ENCODE results near the gene CDK13. TPM values are rescaled to one million over a fixed set of nuclear protein-coding genes. Genes with fewer than 3 reads are reported as not detected.

Gene CDK13
- total RNA-seq, 2 experiments from 2014 or later = 29.6 to 30.5 TPM

- ChIA-PET CTCF (interaction anchor here (0.6 to 5.5 kb wide), 5 partner anchors 55 to 371 kb away, joined by 3 to 46 read pairs (median 3); no protein-coding TSS in a partner anchor), POLR2A (interaction anchor here (0.7 to 1.0 kb wide), 2 partner anchors 27 kb away, joined by 3 read pairs; no protein-coding TSS in a partner anchor)
- peaks cover 49% of the 10 kb centered on the region for H3K4me1 Mint-ChIP-seq (ENCODE audit: low read depth)
Measured at GRCh38 chr7:39951226-39952194, 1.5 kb downstream of the CDK13 start.

GRCh38 chr7:39952374-39952773, 2.3 kb downstream of the CDK13 start:
- Mint-ChIP-seq H3K36me3 (peaks cover 19% of the 10 kb centered on the region), H3K27ac (peak overlapping the region; percentile 91), H3K27me3 (peaks cover 5% of the 10 kb centered on the region), H3K4me3 (peak overlapping the region; percentile 94), H3K9me3 (no peaks in the 10 kb centered on the region), H3K4me1 (ENCODE audit: low read depth) (peaks cover 55% of the 10 kb centered on the region)
- no peak for DNase-seq
- intact Hi-C loops (cut with micrococcal nuclease) = loop anchor here (2.0 kb wide), 3 partner anchors 26 to 62 kb away; no protein-coding TSS in a partner anchor
- ChIA-PET CTCF (interaction anchor here (1.0 to 5.5 kb wide), 3 partner anchors 56 to 99 kb away, joined by 3 to 46 read pairs (median 11); no protein-coding TSS in a partner anchor), POLR2A (no interaction called here)

More at GRCh38 chr7:39951226-39952194, 1.5 kb downstream of the CDK13 start:
- DNase-seq = peak; percentile 80
- H3K27me3 Mint-ChIP-seq = peaks cover 5% of the 10 kb centered on the region
- no peaks in the 10 kb centered on the region for H3K9me3 Mint-ChIP-seq
- H3K4me3 Mint-ChIP-seq = peak overlapping the region; percentile 94
- peaks cover 19% of the 10 kb centered on the region for H3K36me3 Mint-ChIP-seq
- peak overlapping the region; percentile 91 for H3K27ac Mint-ChIP-seq
- intact Hi-C loops (cut with micrococcal nuclease) = loop anchor here (1.0 to 2.0 kb wide), 6 partner anchors 27 to 385 kb away; partner anchors contain the start of gene YAE1

GRCh38 chr7:39952803-39953202, 2.7 kb downstream of the CDK13 start:
- CTCF ChIA-PET = interaction anchor here (2.7 to 5.5 kb wide), 2 partner anchors 56 to 99 kb away, joined by 11 to 46 read pairs; no protein-coding TSS in a partner anchor
- intact Hi-C loops (cut with micrococcal nuclease) = loop anchor here (2.0 kb wide), 3 partner anchors 26 to 62 kb away; no protein-coding TSS in a partner anchor
- Mint-ChIP-seq H3K27ac (peak overlapping the region; percentile 44), H3K36me3 (peaks cover 19% of the 10 kb centered on the region), H3K4me3 (peak overlapping the region; percentile 94), H3K4me1 (ENCODE audit: low read depth) (peaks cover 55% of the 10 kb centered on the region), H3K27me3 (peaks cover 5% of the 10 kb centered on the region), H3K9me3 (no peaks in the 10 kb centered on the region)
- no peak for DNase-seq
- POLR2A ChIA-PET = no interaction called here

DNA sequence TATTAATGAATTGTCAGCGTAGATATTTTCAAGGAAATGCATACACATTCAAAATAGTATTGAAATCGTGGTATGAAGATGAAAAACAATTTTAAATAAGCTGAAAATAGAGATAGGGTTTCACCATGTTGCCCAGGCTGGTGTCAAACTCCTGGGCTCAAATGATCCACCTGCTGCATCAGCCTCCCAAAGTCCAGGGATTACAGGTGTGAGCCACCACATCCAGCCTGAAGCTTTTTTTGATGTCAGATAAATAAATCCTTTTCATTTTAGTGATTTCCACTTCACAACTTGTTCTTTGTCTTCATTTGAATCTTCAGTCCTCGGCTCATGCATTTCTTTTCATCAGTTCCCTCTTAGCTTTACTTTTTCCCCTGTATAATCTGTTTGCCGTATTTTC, 4.6 kb downstream of the CDK13 start:
- POLR2A ChIA-PET = no interaction called here
- Mint-ChIP-seq H3K36me3 (peaks cover 14% of the 10 kb centered on the region), H3K27ac (no peak overlapping the region), H3K4me3 (no peak overlapping the region), H3K27me3 (no peaks in the 10 kb centered on the region), H3K4me1 (ENCODE audit: low read depth) (peaks cover 56% of the 10 kb centered on the region), H3K9me3 (no peaks in the 10 kb centered on the region)
- CTCF ChIA-PET = no interaction called here
- no peak for DNase-seq
- intact Hi-C loops (cut with micrococcal nuclease) = no loop called here

DNA sequence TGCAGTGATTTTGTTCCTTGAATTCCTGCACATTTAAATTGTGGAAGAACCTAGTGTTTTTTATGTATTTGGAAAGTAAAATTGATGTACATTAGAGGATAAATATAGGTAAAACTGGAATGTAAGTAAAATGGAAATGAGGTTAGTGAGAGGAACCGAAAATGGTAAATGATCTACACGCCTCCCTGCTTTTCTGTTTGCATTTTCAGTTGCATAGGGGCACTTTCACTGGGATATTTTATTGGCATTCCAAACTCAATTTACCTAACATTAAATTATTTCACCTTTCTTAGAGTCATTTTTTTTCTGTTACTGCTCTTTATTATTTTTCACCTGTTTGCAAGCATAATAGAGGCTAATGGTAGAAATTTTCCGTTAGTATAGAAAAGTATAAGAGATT, 8.0 kb downstream of the CDK13 start:
- Mint-ChIP-seq H3K4me3 (no peak overlapping the region), H3K27me3 (no peaks in the 10 kb centered on the region), H3K9me3 (peaks cover 3% of the 10 kb centered on the region), H3K4me1 (ENCODE audit: low read depth) (peaks cover 69% of the 10 kb centered on the region), H3K36me3 (peaks cover 16% of the 10 kb centered on the region), H3K27ac (no peak overlapping the region)
- intact Hi-C loops (cut with micrococcal nuclease) = no loop called here
- POLR2A ChIA-PET = interaction anchor here (0.6 kb wide), 1 partner anchor 177 kb away, joined by 3 read pairs; no protein-coding TSS in a partner anchor
- no peak for DNase-seq
- CTCF ChIA-PET = interaction anchor here (1.2 to 2.8 kb wide), 3 partner anchors 11 to 94 kb away, joined by 3 to 12 read pairs (median 3); no protein-coding TSS in a partner anchor

DNA sequence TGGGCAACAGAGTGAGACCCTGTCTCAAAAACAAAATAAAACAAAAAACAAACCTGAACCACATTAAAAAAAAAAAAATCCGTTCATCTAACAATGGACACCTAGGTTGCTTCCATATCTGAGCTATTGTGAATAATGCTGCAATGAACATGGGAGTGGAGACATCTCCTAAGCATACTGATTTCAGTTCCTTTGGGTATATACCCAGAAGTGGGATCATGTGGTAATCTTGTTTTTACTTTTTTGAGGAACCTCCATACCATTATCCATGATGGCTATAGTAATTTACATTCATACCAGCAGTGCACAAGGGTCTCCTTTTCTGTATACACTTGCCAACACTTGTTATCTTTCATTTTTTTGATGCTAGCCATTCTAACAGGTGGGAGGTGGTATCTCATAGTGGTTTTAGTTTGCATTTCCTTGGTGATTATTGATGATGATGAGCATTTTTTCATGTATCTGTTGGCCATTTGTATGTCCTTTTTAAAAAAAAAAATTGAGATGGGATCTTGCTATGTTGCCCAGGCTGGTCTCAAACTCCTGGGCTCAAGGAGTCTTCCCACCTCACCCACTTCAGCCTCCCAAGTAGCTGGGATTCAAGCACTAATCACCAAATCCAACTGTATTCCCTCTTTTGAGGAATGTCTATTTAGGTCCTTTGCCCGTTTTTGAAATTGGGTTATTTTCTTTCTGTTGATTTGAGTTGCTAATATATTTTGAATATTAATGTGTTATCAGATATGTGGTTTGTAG, 17.5 kb downstream of the CDK13 start:
- ChIA-PET CTCF (interaction anchor here (0.5 kb wide), 1 partner anchor 11 kb away, joined by 3 read pairs; no protein-coding TSS in a partner anchor), POLR2A (interaction anchor here (0.7 kb wide), 1 partner anchor 17 kb away, joined by 4 read pairs; the partner anchor contains the start of gene CDK13)
- H3K4me3 Mint-ChIP-seq = no peak overlapping the region
- intact Hi-C loops (cut with micrococcal nuclease) = no loop called here
- peaks cover 76% of the 10 kb centered on the region for H3K4me1 Mint-ChIP-seq (ENCODE audit: low read depth)
- H3K27ac Mint-ChIP-seq = no peak overlapping the region
- no peak for DNase-seq
- H3K9me3 Mint-ChIP-seq = no peaks in the 10 kb centered on the region
- H3K27me3 Mint-ChIP-seq = no peaks in the 10 kb centered on the region
- H3K36me3 Mint-ChIP-seq = peaks cover 5% of the 10 kb centered on the region

DNA sequence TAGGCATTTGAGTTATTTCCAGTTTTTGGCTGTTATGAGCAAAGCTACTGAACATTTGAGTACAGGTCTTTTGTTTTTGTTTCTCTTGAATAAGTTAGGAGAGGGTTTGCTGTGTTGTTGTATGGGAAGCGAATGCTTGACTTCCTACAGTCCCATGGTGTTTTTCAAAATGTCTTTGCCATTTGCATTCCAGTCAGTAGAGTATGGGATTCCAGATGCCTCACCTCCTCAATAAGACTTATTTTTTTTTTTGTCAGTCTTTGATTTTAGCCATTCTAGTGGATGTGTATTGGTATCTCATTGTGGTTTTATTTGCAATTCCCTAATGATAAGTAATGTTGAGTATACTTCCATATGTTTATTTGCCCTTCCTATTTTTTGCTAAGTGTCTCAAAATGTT, 19.4 kb downstream of the CDK13 start:
- H3K27me3 Mint-ChIP-seq = no peaks in the 10 kb centered on the region
- POLR2A ChIA-PET = no interaction called here
- peaks cover 4% of the 10 kb centered on the region for H3K36me3 Mint-ChIP-seq
- no peak for DNase-seq
- H3K4me1 Mint-ChIP-seq (ENCODE audit: low read depth) = peaks cover 75% of the 10 kb centered on the region
- H3K9me3 Mint-ChIP-seq = no peaks in the 10 kb centered on the region
- no peak overlapping the region for H3K4me3 Mint-ChIP-seq
- CTCF ChIA-PET = no interaction called here
- intact Hi-C loops (cut with micrococcal nuclease) = no loop called here
- no peak overlapping the region for H3K27ac Mint-ChIP-seq

DNA sequence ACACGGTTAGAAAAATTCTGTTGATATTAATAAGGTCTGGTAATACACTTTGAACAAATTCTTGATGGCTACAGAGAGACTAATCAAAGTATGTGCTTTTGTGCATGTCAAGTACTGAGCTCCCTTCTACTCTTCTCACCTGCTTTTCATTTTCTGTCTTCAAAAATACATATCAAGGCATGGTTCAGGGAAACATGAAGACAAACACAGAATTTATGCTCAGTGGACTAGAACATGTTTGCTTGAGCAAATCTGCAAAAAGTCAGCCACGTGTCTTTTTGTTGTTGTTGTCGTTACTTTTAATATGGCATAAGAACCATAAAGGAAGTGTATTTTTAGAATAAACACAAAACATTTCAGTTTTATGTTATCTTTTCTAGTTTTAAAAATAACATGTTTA, 21.9 kb downstream of the CDK13 start:
- CTCF ChIA-PET = interaction anchor here (1.1 kb wide), 1 partner anchor 14 kb away, joined by 3 read pairs; no protein-coding TSS in a partner anchor
- peaks cover 4% of the 10 kb centered on the region for H3K36me3 Mint-ChIP-seq

DNA sequence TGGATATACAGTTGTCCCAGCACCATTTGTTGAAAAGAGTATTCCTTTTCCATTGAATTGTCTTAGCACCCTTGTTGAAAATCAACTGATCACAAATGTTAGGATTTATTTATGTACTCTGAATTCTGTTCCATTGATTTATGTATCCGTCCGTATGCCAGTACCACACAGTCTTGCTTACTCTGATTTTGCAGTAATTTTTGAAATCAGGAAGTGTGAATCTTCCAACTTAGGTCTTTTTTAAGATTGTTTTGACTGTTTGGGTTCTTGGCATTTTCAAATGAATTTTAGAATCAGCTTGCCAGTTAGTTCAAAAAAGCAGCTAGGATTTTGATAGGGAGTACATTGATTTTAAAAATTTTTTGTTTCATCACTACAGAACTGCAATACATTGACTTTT, 23.7 kb downstream of the CDK13 start:
- H3K4me3 Mint-ChIP-seq = no peak overlapping the region
- no peak for DNase-seq
- POLR2A ChIA-PET = no interaction called here
- intact Hi-C loops (cut with micrococcal nuclease) = no loop called here
- CTCF ChIA-PET = no interaction called here
- H3K9me3 Mint-ChIP-seq = no peaks in the 10 kb centered on the region
- no peaks in the 10 kb centered on the region for H3K27me3 Mint-ChIP-seq
- peaks cover 2% of the 10 kb centered on the region for H3K36me3 Mint-ChIP-seq
- peaks cover 42% of the 10 kb centered on the region for H3K4me1 Mint-ChIP-seq (ENCODE audit: low read depth)
- H3K27ac Mint-ChIP-seq = no peak overlapping the region

More for the DNA sequence above, 21.9 kb downstream of the CDK13 start:
- Mint-ChIP-seq H3K9me3 (no peaks in the 10 kb centered on the region), H3K27ac (no peak overlapping the region), H3K4me3 (no peak overlapping the region), H3K27me3 (no peaks in the 10 kb centered on the region), H3K4me1 (ENCODE audit: low read depth) (peaks cover 60% of the 10 kb centered on the region)
- intact Hi-C loops (cut with micrococcal nuclease) = no loop called here
- DNase-seq = no peak
- POLR2A ChIA-PET = no interaction called here

- Mint-ChIP-seq H3K36me3 (no peaks in the 10 kb centered on the region), H3K27ac (no peak overlapping the region), H3K4me3 (no peak overlapping the region), H3K27me3 (no peaks in the 10 kb centered on the region), H3K9me3 (no peaks in the 10 kb centered on the region), H3K4me1 (ENCODE audit: low read depth) (peaks cover 16% of the 10 kb centered on the region)
- intact Hi-C loops (cut with micrococcal nuclease) = loop anchor here (2.0 kb wide), 1 partner anchor 26 kb away; no protein-coding TSS in a partner anchor
- CTCF ChIA-PET = interaction anchor here (1.1 kb wide), 1 partner anchor 14 kb away, joined by 3 read pairs; no protein-coding TSS in a partner anchor
- POLR2A ChIA-PET = interaction anchor here (0.6 to 1.0 kb wide), 4 partner anchors 27 to 1117 kb away, joined by 3 read pairs; no protein-coding TSS in a partner anchor
- DNase-seq = no peak
Measured at GRCh38 chr7:39978230-39978934, 28.3 kb downstream of the CDK13 start.

Data from activated CD4-positive, alpha-beta memory T cell treated with anti-CD3 and anti-CD28 coated beads for 36 hours (primary cell).